OCI-LY3 (cell line): ENCODE data around the gene FBXW7.

Source experiments
- H2AFZ ChIP-seq: fragments of 200-600, 300-600 bp; shearing (Covaris generic); 2 replicates; pipeline ENCODE4 v1.6.0; 2014; ENCODE audit warnings: antibody characterized with exemption, low read depth, low read length
- H3K27ac ChIP-seq: fragments of 200-600, 300-600 bp; sonication (generic); 2 replicates; pipeline ENCODE4 v1.5.1; 2014; ENCODE audit warnings: mild to moderate bottlenecking, low read length, moderate library complexity, mixed read lengths
- H3K27me3 ChIP-seq: fragments of 200-600, 300-600 bp; sonication (generic); 2 replicates; pipeline ENCODE4 v1.6.1; 2014; ENCODE audit warnings: low read depth, low read length, mixed read lengths
- H3K36me3 ChIP-seq: fragments of 200-600, 300-600 bp; sonication (generic); replicated peaks from 2 replicates; pipeline ENCODE3; 2014; ENCODE audit warnings: low read depth, low read length, mixed read lengths
- H3K4me1 ChIP-seq: fragments of 300-600, 200-600 bp; sonication (generic); 2 replicates; pipeline ENCODE4 v1.6.1; 2014; ENCODE audit warnings: low read length, mixed read lengths
- H3K4me2 ChIP-seq: fragments of 200-600, 300-600 bp; sonication (generic); 2 replicates; pipeline ENCODE4 v1.6.1; 2014; ENCODE audit warnings: low read length, mixed read lengths
- H3K4me3 ChIP-seq: fragments of 300-600, 200-600 bp; sonication (generic); 2 replicates; pipeline ENCODE4 v1.5.1; 2014; ENCODE audit warnings: antibody characterized with exemption, mild to moderate bottlenecking, low read length, moderate library complexity
- H3K79me2 ChIP-seq: fragments of 300-600, 200-600 bp; shearing (Covaris generic); 2 replicates; pipeline ENCODE4 v1.6.1; 2014; ENCODE audit warnings: mild to moderate bottlenecking, low read length, mixed read lengths
- H3K9ac ChIP-seq: fragments of 300-600, 200-600 bp; shearing (Covaris generic); 2 replicates; pipeline ENCODE4 v1.6.0; 2014; ENCODE audit warnings: mild to moderate bottlenecking, low read length, moderate library complexity
- H3K9me3 ChIP-seq: fragments of 200-600, 300-600 bp; shearing (Covaris generic); 2 replicates; pipeline ENCODE4 v1.6.1; 2014; ENCODE audit warnings: low read length, mixed read lengths; ENCODE audit not compliant: insufficient read depth
- H4K20me1 ChIP-seq: fragments of 200-600, 300-600 bp; sonication (generic); 2 replicates; pipeline ENCODE4 v1.6.1; 2016; ENCODE audit warnings: low read length, mixed read lengths; ENCODE audit not compliant: insufficient read depth
- CTCF ChIP-seq: fragments of 200-600, 300-600 bp; sonication (generic); IDR thresholded peaks from 2 replicates; pipeline ENCODE4 v1.5.1; 2014; ENCODE audit warnings: antibody characterized with exemption, low read length, low read depth
- EZH2phosphoT487 ChIP-seq: fragments of 200-600 bp; shearing (Covaris generic); IDR thresholded peaks from 2 replicates; pipeline ENCODE4 v1.6.1; 2018; ENCODE audit warnings: antibody characterized with exemption, mixed run types, low read depth

FBXW7 gene

GRCh38 chr4:152523731-152524130, 12.2 kb downstream of the FBXW7 start:
- H3K9ac ChIP-seq, result no peak overlapping the region

GRCh38 chr4:152522754-152523153, 13.1 kb downstream of the FBXW7 start:
- no peak for TF ChIP-seq CTCF
- no peak for TF ChIP-seq EZH2phosphoT487
- Histone ChIP-seq H3K4me1 (peaks cover 53% of the 10 kb centered on the region), H4K20me1 (peaks cover 78% of the 10 kb centered on the region), H3K36me3 (peaks cover 47% of the 10 kb centered on the region), H3K79me2 (peaks cover 99% of the 10 kb centered on the region), H3K4me3 (no peak overlapping the region), H2AFZ (no peak overlapping the region), H3K9ac (no peak overlapping the region), H3K4me2 (peak overlapping the region; percentile 33), H3K27ac (no peak overlapping the region), H3K27me3 (no peaks in the 10 kb centered on the region), H3K9me3 (no peaks in the 10 kb centered on the region)

More at GRCh38 chr4:152523731-152524130, 12.2 kb downstream of the FBXW7 start:
- no peaks in the 10 kb centered on the region for H3K27me3 ChIP-seq
- H3K4me3 ChIP-seq, result no peak overlapping the region
- H3K4me2 ChIP-seq, result no peak overlapping the region
- TF ChIP-seq CTCF, result no peak
- no peak for TF ChIP-seq EZH2phosphoT487
- peaks cover 47% of the 10 kb centered on the region for H3K36me3 ChIP-seq
- H3K4me1 ChIP-seq, result peaks cover 62% of the 10 kb centered on the region
- H3K79me2 ChIP-seq, result peaks cover 99% of the 10 kb centered on the region
- peaks cover 81% of the 10 kb centered on the region for H4K20me1 ChIP-seq
- H3K27ac ChIP-seq, result no peak overlapping the region
- H2AFZ ChIP-seq, result no peak overlapping the region
- no peaks in the 10 kb centered on the region for H3K9me3 ChIP-seq

- Histone ChIP-seq H4K20me1 (peaks cover 80% of the 10 kb centered on the region), H3K9ac (no peak overlapping the region), H3K4me1 (peaks cover 49% of the 10 kb centered on the region), H3K4me2 (peak overlapping the region; percentile 33), H3K27me3 (no peaks in the 10 kb centered on the region), H3K4me3 (no peak overlapping the region), H3K79me2 (peaks cover 99% of the 10 kb centered on the region), H2AFZ (no peak overlapping the region), H3K9me3 (no peaks in the 10 kb centered on the region), H3K36me3 (peaks cover 45% of the 10 kb centered on the region), H3K27ac (no peak overlapping the region)
- no peak for TF ChIP-seq EZH2phosphoT487
These were observed 13.6 kb downstream of the FBXW7 start for GRCh38 chr4:152522245-152522644.

GRCh38 chr4:152516156-152516555, 19.7 kb downstream of the FBXW7 start:
- Histone ChIP-seq H3K4me2 (no peak overlapping the region), H4K20me1 (peaks cover 80% of the 10 kb centered on the region), H3K36me3 (peaks cover 28% of the 10 kb centered on the region), H3K27ac (no peak overlapping the region), H3K27me3 (no peaks in the 10 kb centered on the region), H3K4me3 (no peak overlapping the region), H3K79me2 (peaks cover 97% of the 10 kb centered on the region), H3K4me1 (peaks cover 33% of the 10 kb centered on the region), H3K9ac (no peak overlapping the region), H2AFZ (no peak overlapping the region), H3K9me3 (no peaks in the 10 kb centered on the region)
- no peak for TF ChIP-seq EZH2phosphoT487
- TF ChIP-seq CTCF, result no peak

GRCh38 chr4:152515678-152516077, 20.2 kb downstream of the FBXW7 start:
- H4K20me1 ChIP-seq, result peaks cover 78% of the 10 kb centered on the region
- no peak overlapping the region for H3K4me3 ChIP-seq
- no peak overlapping the region for H2AFZ ChIP-seq
- no peaks in the 10 kb centered on the region for H3K9me3 ChIP-seq
- peaks cover 97% of the 10 kb centered on the region for H3K79me2 ChIP-seq
- H3K36me3 ChIP-seq, result peaks cover 23% of the 10 kb centered on the region
- no peak overlapping the region for H3K9ac ChIP-seq
- H3K4me1 ChIP-seq, result peaks cover 37% of the 10 kb centered on the region
- no peaks in the 10 kb centered on the region for H3K27me3 ChIP-seq
- no peak for TF ChIP-seq EZH2phosphoT487
- TF ChIP-seq CTCF, result no peak
- no peak overlapping the region for H3K4me2 ChIP-seq
- H3K27ac ChIP-seq, result no peak overlapping the region
